ENCODE measurements around the gene KSR1. TPM values are rescaled to one million over a fixed set of nuclear protein-coding genes. Genes with fewer than 3 reads are reported as not detected.
A peak's percentile ranks its signal among the peaks of the same experiment; 100 is the strongest.
"Not testable (repeated sequence)": the region's sequence is repeated elsewhere in the genome, so short reads cannot be mapped to it uniquely, and the experiment has no call there.

KSR1 gene
- total RNA-seq, 2 experiments from 2014 or later = 19.4 to 25.3 TPM

DNA sequence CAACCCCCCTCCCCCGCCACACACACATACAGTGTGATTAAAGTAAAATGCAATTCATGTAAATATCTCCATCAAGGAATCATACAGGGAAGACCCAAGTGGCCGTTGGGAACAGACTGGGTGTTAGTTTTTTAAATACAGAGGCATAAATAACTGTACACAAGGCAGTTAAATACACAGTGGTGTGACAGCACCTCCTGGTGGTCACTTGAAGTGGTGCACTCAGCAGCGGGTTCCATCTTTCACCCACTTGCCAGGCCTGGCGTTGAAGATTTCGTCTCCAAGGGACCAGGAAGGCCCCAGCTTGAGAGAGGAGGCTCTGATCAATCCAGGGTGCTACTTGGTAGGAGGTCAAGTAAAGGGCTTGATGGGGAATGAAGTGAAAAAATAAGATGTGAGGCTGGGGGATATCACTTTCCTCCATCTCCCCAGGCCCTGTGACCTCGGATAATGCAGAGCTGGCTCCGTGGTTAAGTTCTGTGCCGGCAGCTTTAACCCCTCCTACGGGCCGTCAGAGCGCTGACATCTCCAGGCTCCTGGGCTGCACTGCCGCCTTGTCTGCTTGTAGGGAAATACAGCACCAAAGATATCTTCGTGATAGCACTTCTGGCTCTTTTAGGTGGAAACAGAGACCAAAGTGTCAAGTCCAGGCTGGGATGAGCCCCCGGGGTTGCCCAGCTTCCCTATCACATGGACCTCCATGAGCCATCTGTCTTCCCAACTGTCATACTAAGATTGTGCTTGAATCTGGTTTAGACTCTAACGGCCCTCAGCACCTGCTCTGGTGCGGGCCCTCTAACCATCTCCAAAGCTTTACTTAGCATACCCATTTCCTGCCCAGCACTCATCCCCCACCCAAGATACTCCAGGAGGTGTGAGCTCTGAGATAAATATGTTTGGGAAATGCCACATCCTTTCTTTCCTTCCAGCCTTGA lies 195.4 kb downstream of the KSR1 start:
- Histone ChIP-seq H3K27ac (ENCODE audit: low read depth in 1 of 2, low read length in 2 of 2) (no peak overlapping the region), H3K27me3 (ENCODE audit: control insufficient read depth in 1 of 2, insufficient read depth in 2 of 2, low read length in 2 of 2) (no peaks in the 10 kb centered on the region), H3K9me3 (ENCODE audit: control insufficient read depth in 1 of 2, insufficient read depth in 1 of 2, low read length in 2 of 2) (no peaks in the 10 kb centered on the region), H3K4me1 (ENCODE audit: insufficient read depth, low read length) (peaks cover 9% of the 10 kb centered on the region), H3K4me3 (ENCODE audit: low read length) (no peak overlapping the region), H3K36me3 (ENCODE audit: insufficient read depth, low read length) (peaks cover 13% of the 10 kb centered on the region)
- intact Hi-C loops (cut with DNase I, micrococcal nuclease) = loop anchor here (1.0 to 10.0 kb wide), 7 partner anchors 48 to 415 kb away; no protein-coding TSS in a partner anchor
- Mint-ChIP-seq H3K27me3 (peaks cover 5% of the 10 kb centered on the region), H3K27ac (no peak overlapping the region), H3K9me3 (no peaks in the 10 kb centered on the region), H3K36me3 (ENCODE audit: low read depth) (peaks cover 11% of the 10 kb centered on the region), H3K4me3 (no peak overlapping the region), H3K4me1 (ENCODE audit: low read depth) (peaks cover 9% of the 10 kb centered on the region)
- CTCF ChIA-PET = interaction anchor here (1.6 to 2.0 kb wide), 3 partner anchors 42 to 415 kb away, joined by 8 to 12 read pairs (median 9); no protein-coding TSS in a partner anchor
- ATAC-seq (ENCODE audit: poor library complexity) (peak; percentile 78), DNase-seq (peak; percentile 44 to 80 (median 64))
- TF ChIP-seq, protein P1, sequence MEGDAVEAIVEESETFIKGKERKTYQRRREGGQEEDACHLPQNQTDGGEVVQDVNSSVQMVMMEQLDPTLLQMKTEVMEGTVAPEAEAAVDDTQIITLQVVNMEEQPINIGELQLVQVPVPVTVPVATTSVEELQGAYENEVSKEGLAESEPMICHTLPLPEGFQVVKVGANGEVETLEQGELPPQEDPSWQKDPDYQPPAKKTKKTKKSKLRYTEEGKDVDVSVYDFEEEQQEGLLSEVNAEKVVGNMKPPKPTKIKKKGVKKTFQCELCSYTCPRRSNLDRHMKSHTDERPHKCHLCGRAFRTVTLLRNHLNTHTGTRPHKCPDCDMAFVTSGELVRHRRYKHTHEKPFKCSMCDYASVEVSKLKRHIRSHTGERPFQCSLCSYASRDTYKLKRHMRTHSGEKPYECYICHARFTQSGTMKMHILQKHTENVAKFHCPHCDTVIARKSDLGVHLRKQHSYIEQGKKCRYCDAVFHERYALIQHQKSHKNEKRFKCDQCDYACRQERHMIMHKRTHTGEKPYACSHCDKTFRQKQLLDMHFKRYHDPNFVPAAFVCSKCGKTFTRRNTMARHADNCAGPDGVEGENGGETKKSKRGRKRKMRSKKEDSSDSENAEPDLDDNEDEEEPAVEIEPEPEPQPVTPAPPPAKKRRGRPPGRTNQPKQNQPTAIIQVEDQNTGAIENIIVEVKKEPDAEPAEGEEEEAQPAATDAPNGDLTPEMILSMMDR (IDR thresholded peaks at IDR 0.05) = peak; percentile 86
- POLR2A ChIA-PET = no interaction called here

DNA sequence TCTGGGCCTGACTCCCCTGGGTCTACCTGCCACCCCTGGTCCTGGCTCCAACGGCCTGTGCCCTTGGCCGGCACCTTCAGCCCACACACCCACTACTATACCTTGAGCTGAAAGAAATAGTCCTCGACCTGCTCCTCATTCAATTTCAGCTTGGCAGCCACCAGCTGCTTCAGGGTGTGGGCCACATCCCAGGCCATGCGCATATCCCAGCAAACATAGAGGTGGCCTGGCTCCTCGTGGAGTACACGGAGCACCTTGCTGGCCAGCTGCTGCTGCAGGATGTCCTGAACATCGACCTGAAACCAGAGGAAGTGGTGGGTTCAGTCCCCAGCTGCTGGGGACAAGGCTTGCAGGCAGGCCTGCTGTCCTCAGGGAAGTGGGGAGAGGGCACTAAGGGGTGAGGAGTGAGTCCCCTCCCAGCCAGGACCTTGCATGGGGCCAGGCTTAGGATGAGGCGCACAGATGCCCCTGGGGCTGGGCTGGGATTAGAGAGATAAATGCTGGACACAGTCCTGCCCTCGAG lies 197.3 kb downstream of the KSR1 start:
- H3K36me3 ChIP-seq (ENCODE audit: insufficient read depth, low read length); H3K27me3 ChIP-seq (ENCODE audit: control insufficient read depth in 1 of 2, insufficient read depth in 2 of 2, low read length in 2 of 2); H3K4me3 ChIP-seq (ENCODE audit: low read length); H3K4me1 ChIP-seq (ENCODE audit: insufficient read depth, low read length); H3K27ac ChIP-seq (ENCODE audit: low read depth in 1 of 2, low read length in 2 of 2); H3K4me3 Mint-ChIP-seq; H3K4me1 Mint-ChIP-seq (ENCODE audit: low read depth); DNase-seq; CTCF ChIA-PET; H3K36me3 Mint-ChIP-seq (ENCODE audit: low read depth); H3K27me3 Mint-ChIP-seq; ATAC-seq (ENCODE audit: poor library complexity); H3K27ac Mint-ChIP-seq; H3K9me3 Mint-ChIP-seq; H3K9me3 ChIP-seq (ENCODE audit: control insufficient read depth in 1 of 2, insufficient read depth in 1 of 2, low read length in 2 of 2); POLR2A ChIA-PET: not testable (repeated sequence)
- intact Hi-C loops (cut with DNase I, micrococcal nuclease) = loop anchor here (5.0 to 10.0 kb wide), 4 partner anchors 101 to 416 kb away; no protein-coding TSS in a partner anchor

DNA sequence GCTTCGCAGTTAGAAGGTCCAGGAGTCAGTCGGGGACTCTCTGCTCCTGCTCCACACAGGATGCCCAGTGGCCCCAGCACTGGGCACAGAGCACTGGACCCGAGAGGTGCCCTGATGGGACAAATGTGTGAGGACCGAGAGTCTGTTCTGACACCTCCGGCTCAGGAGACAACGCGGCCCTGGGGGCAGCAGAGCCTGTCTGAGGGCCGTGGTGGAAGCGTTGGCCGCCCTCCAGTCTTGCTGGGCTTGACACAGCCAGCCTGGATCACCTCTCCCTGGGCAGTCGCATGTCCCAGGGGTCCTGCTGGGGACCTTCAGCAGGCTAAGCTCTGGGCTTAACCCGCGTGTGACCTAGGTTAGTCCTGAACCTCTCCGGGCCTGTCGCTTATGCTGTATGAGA lies 197.9 kb downstream of the KSR1 start:
- Histone ChIP-seq H3K4me3 (ENCODE audit: low read length) (no peak overlapping the region), H3K27ac (ENCODE audit: low read depth in 1 of 2, low read length in 2 of 2) (no peak overlapping the region), H3K9me3 (ENCODE audit: control insufficient read depth in 1 of 2, insufficient read depth in 1 of 2, low read length in 2 of 2) (no peaks in the 10 kb centered on the region), H3K36me3 (ENCODE audit: insufficient read depth, low read length) (no peaks in the 10 kb centered on the region), H3K4me1 (ENCODE audit: insufficient read depth, low read length) (peaks cover 9% of the 10 kb centered on the region), H3K27me3 (ENCODE audit: control insufficient read depth in 1 of 2, insufficient read depth in 2 of 2, low read length in 2 of 2) (no peaks in the 10 kb centered on the region)
- H3K4me1 Mint-ChIP-seq (ENCODE audit: low read depth) = peaks cover 9% of the 10 kb centered on the region
- intact Hi-C loops (cut with DNase I, micrococcal nuclease) = loop anchor here (5.0 to 10.0 kb wide), 4 partner anchors 101 to 417 kb away; no protein-coding TSS in a partner anchor
- ChIA-PET CTCF (interaction anchor here (1.1 to 1.5 kb wide), 3 partner anchors 9 to 54 kb away, joined by 3 to 5 read pairs (median 4); partner anchors contain the start of gene LGALS9), POLR2A (no interaction called here)
- H3K27ac Mint-ChIP-seq = no peak overlapping the region
- no peaks in the 10 kb centered on the region for H3K36me3 Mint-ChIP-seq (ENCODE audit: low read depth)
- peaks cover 5% of the 10 kb centered on the region for H3K27me3 Mint-ChIP-seq
- DNase-seq (no peak), ATAC-seq (ENCODE audit: poor library complexity) (no peak)
- TF ChIP-seq, protein P1 (IDR thresholded peaks at IDR 0.05) = no peak
- no peak overlapping the region for H3K4me3 Mint-ChIP-seq
- no peaks in the 10 kb centered on the region for H3K9me3 Mint-ChIP-seq
